HG03039 (cell line): ENCODE results near the gene SEZ6L2.
"Not testable (repeated sequence)": the region's sequence is repeated elsewhere in the genome, so short reads cannot be mapped to it uniquely, and the experiment has no call there.

Source experiments
- ATAC-seq: cut with Tn5 transposase; IDR thresholded peaks from one replicate; pipeline ENCODE4 v1.9.1; 2021; ENCODE audit warnings: mild to moderate bottlenecking, moderate library complexity; ENCODE audit not compliant: unreplicated experiment

SEZ6L2 gene

DNA sequence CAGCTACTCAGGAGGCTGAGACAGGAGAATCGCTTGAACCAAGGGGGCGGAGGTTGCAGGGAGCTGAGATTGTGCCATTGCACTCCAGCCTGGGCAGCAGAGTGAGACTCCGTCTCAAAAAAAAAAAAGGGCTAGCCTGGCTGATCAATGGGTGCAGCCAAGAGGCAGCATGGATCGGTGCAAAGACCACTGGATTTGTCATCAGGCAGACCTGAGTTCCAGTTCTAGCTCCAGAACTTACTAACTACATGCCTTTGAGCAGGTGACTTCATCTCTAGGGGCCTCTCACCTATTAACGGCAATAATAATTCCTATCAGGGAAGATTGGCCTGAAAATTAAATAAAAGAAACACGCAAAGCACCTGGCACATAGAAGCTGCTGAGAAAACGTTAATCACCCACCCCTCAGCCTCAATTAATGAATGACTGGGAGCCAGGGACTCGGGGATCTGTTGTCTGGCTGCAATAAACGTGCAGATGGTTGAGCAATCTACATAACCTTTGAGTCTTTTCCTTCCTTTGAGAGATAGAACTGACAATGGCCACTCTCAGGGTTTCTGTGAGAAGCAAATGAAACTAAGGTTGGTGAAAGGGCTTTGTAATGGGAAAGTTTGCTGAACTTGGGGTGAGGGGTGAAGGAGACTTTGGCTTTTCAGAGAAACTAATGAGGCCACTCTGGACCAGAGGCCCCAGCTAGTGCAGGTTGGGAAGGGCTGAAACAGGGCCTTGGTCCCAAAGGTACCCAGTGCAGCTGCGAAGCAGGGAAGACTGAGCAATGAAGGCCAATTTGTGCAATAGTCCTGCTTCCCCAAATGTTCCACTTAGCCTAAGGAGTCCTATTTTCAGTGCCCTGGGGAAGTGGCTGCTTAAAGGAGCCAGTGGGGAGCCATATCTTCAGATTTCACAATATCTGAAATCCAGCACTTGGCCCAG lies 7.6 kb downstream of the SEZ6L2 start:
- ATAC-seq = no peak

DNA sequence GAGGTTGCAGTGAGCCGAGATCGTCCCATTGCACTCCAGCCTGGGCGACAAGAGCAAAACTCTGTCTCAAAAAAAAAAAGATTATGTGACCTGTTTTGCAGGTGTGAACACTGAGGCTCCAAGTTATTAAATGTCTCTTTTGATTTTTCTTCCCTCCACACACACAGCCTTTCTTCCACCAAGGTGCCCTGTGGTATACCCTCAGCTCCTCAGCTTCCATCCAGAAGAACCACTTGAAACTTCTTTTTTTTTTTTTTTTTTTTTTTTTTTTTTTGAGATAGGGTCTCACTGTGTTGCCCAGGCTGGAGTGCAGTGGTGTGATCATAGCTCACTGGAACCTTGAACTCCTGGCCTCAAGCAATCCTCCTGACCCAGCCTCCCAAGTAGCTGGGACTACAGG lies 10.0 kb downstream of the SEZ6L2 start:
- ATAC-seq = not testable (repeated sequence)

DNA sequence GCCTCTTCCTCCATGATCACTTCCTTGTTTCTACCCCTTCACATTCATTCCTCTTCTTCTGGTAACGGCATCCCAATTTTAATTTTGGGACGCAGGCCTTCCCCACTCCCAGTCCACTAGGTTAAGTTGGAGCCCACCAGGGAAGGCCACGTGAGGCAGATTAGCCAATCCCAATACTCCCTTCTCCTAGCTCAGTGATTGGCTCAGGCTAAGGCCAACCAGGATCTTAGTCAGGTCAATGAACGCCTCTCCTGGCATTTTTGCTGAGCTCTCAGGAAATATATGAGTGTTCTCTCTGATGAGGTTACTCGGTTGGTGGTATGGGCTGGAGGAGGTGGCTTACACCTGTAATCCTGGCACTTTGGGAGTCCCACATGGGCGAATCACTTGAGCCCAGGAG lies 15.4 kb downstream of the SEZ6L2 start:
- ATAC-seq = no peak

DNA sequence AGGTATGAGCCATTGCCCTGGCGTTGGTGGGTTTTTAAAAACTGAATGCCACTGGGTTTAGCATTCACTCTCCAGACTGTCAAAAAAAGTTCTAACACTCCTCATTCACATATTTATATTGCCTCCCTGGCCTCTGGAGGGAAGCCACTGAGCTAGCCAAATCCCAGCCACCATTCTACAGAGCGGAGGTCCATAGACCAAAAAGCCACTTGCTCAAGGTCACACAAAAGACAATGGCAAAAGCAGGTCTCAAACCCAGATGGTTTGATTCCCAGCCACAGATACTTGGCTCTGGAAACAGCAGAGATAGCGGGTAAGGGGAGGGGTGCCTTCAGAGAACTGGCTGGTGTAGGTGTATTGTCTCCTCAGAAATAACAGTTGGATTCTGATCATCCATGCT lies 18.3 kb downstream of the SEZ6L2 start:
- no peak for ATAC-seq

DNA sequence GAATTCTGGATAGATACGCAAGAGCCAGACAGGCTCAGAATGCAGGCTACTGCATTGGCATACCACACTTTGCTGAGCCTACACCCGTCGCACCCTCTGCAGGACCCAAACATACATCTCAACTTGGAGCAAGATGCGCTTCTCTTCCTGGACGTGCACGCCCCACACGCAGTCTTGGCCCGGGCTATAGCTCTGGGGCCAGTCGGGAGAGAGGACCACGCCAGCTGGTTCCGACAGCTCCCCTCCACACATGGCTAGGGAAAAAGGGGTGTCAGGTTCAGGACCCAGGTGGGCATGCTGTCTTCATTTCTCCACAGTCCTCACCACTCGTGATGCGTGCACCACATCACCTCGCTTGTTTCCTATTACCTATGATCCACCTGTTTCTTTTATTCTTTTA lies 21.2 kb downstream of the SEZ6L2 start:
- no peak for ATAC-seq

DNA sequence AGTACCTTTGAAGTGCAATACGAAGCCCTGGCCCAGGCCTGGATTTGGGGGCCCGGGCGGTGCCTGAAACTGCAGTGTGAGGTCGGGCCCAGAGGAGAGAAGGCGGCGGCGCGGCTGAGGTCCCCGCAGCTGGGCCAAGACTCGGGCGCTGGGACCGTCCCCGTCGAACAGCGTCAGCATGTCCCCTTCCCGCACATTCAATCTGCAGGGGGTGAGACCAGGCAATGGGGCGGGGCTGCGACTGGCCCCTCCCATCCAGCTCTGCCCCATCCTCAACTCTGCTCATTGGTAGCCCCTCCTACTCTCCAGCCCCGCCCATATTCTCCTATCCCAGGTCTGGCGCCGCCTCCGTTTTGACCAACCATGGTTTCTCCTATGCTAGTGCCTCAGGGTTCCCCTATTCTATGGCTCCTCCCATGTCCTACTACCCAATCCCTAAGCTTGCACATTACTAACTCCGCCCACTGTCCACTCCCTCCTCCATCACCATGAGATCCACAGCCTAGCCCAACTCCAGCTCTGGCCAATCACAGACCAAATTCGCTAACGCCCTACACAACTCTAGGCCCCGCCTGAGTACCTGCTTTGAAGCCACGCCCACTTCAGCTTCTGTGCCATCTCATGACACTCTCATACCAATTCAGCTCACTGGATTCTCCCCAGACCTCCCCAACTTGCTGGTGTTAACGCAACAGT lies 21.9 kb downstream of the SEZ6L2 start:
- ATAC-seq = no peak

DNA sequence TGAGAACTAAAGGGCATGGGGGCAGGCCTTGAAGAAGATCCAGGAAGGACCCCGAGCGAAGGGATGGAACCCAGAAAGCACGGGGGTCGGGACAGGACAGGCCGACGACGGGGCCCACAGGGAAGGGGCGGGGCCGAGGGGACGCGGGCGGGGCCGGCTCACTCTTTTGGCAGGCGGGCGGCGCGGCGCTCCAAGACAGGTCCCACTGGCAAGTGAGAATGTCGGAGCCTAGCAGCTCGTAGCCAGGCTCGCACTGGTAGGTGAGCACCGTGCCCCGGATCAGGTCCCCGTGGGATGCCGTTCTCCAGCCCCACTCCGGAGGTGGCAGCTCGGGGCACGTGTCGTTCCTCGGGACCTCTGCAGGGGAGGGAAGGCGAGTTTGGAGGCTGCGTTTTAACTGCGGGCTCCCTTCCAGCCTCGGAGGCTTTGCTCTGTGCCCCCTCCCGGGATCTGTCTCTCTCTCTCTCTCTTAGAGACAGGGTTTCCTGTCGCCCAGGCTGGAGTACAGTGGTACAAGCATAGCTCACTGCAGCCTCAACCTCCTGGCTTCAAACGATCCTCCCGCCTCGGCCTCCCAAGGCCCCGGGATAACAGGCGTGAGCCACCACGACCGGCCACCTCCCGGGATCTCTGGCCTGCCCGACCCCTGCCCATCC lies 22.6 kb downstream of the SEZ6L2 start:
- no peak for ATAC-seq

DNA sequence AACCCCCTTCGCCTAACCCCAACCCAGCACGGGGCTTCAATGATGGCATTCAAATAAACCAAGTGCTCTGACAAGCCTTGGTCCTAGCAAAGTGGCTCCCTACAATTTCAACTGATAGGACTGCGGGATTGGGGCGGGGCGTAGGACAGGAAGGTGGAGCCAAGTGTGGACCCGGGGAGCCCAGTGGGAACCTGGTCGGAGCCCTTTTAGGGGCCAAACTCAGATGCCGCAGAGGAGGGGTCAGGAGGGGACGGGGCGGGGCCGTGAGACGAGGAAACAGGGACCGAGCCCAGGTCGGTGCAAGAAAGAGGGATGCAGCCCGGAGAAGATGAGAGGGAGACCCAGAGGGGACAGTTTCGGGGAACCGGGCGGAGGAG lies 23.1 kb downstream of the SEZ6L2 start:
- ATAC-seq = no peak

DNA sequence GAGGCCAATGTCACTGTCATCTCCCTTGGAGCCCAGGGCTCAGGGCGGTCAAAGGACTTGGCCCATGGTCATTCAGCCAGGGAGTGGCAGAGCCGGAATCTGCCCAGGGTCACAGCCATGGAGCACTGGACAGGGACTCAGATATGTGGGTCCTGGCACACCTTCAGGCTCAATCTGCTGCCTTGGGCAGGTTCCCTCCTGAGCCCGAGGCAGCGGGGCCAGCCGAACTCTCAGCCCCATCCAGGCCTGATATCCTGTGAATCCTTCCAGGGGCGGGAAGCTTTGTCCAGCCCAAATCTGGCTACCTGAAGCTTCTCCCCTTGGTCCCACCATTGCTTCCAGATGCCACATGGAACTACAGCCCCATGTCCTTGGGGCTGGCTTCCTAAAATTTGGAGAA lies 24.1 kb downstream of the SEZ6L2 start:
- no peak for ATAC-seq

DNA sequence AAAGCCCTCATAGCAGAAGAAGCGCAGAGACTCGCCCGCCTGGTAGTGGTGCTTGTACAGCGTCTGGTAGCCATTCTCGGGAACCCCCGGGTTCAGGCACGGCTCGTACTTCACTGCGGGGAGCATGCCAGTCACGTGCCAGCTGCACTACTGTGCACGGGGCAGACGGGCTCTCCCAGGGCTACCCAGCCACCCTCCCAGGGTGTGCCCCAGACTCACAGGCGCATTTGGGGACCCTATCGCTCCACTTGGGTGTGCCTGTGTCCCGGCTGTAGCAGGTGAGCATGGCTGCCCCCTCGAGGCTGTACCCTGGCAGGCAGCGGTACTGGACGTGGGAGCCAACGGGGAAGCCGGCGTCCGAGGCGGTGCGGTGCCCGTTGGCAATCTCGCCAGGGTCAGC lies 26.0 kb downstream of the SEZ6L2 start:
- no peak for ATAC-seq

DNA sequence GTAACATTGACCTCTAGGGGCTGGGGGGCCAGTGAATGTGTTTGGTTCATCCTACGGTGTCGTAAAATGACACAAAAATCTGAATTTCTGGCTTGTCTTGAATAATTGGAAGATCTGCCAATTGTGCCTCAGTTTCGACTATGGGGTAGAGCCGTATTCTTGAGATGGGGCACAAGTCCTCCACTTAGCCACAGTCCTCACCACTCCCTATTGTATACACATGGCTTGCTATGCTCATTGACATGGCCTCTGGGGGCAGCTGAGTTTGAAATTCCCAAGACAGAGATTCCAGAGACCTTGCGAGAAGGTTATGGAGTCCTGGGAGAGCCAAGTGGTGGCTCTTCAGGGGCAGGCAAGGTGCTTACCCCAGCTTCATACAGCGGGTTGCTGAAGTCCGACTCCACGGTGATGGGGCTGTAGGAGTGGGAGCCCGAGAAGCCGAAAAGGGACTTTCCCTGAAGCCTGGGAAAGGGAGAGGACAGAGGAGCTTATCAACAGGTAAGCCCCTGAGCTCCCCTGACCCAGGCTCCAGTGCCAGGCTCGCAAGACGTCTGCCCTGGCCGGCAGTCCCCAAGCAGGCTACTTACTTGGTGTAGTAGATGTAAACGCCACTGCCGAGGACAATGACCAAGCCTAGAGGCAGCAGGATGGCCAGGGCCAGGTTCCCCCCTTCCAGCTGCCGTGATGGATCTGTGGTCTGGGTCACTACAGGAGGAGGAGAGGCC lies 27.4 kb downstream of the SEZ6L2 start:
- no peak for ATAC-seq

DNA sequence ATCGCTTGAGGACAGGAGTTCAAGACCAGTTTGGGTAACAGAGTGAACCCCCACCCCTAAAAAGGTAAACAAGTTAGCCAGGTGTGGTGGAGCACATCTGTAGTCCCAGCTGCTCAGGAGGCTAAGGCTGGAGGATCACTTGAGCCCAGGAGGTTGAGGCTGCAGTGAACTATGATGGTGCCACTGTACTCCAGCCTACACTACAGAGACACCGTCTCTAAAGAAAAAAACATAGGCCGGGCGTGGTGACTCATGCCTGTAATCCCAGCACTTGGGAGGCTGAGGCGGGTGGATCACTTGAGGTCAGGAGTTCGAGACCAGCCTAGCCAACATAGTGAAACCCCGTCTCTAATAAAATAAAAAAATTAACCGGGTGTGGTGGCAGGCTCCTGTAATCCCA lies 30.3 kb downstream of the SEZ6L2 start:
- not testable (repeated sequence) for ATAC-seq

DNA sequence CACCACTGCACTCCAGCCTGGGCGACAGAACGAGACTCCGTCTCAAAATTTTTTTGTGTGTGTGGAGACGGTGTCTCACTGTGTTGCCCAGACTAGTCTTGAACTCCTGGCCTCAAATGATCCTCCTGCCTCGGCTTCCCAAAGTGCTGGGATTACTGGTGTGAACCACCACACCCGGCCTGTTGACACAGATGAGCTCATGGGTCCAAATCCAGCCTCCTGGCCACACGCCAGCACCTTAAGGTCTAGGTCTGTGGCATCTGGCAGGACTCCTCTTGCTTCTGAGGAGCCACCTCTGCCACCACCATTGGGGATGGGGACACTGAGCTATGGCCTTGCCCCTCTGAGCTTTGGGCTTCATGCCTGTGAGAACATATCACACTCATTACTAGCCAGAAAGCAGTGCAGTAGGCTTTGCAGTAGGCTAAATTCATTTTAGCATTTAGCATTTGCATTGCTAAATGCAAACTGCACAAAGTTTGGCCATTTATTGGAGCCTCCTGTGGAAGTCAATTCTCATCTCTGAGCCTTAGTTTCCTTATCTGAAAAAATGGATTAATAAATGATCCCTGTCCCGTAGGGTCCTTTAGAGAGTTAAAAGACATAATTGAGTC lies 30.8 kb downstream of the SEZ6L2 start:
- ATAC-seq = no peak

DNA sequence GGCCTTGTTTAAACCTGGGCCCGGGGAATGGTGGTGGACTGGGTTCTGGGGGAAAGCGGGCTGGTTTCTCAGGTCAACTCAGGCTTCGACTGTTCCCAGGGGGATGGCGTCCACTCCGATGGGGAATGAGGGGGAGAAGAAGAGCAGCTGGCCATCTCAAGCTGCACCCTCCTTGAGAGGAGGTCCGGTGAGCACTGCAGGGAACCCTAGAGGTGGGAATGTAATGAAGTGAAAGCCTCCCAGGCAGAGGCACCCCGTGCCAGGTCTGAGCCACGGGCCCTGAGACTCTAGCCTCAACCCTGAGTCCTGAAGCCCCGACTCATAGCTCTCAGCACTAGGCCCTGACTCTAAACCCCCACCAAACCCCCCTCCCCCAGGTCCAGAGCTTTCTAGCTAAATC lies 35.1 kb downstream of the SEZ6L2 start:
- ATAC-seq = no peak

DNA sequence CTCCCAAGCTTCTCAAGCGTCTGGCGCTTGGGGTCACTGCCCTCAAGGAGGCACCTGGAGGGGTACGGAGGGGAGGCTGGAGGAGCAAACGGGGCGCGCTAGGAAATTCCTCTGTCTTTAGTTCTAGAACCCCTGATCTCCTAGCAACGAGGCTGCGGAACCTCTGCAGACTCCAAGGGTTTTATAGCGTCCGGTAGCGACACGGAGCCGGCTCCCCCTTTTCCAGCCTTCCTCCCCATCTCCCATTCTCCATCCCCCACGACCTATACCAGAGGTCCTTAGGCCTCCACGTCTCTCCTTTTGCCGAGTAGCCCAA lies 35.7 kb downstream of the SEZ6L2 start:
- ATAC-seq = no peak

DNA sequence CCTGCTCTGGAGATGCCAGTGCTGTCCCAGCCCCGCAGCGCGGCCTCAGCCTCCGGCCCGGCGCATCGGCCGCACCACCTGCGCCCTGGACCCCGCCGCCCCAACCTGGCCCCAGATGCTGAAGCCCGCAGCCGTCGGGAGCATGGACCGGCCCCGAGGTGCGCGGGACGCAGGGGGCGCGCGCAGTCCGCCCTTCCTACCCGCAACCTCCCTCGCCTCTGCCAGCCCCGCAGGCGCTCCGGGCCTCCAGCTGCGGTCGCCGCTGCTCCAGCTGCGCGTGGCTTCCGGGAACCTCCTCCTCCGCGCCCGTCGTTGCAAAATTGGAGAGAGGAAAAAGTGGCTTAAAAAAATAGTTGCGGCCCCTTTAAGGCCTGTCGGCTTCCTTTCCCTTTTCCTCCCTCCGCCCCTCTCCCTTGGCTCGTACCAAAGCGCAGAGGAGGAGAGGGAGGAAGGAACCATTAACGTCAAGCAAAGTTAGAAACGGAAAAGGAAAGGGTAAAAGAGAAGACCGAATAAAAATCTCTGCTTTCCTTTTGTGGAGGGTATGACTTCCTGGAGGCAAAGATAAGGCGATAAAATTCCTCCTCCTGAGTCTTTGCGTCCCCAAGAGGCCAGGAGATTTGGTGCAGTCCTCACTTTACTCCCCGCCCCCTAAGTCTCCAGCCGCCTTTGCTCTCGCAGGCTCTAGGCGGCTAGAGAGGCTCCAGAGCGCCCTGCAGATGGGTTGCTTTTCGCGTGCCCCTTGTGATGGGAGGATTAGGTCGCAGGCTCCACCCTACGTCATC lies 36.3 kb downstream of the SEZ6L2 start, which contains the start of gene CDIPT:
CDIPT (minus strand) TSS at position 343 of the 785 bp plus-strand sequence. CDS start 369 bp downstream, outside the sequence.
- ATAC-seq = peak; percentile 76

DNA sequence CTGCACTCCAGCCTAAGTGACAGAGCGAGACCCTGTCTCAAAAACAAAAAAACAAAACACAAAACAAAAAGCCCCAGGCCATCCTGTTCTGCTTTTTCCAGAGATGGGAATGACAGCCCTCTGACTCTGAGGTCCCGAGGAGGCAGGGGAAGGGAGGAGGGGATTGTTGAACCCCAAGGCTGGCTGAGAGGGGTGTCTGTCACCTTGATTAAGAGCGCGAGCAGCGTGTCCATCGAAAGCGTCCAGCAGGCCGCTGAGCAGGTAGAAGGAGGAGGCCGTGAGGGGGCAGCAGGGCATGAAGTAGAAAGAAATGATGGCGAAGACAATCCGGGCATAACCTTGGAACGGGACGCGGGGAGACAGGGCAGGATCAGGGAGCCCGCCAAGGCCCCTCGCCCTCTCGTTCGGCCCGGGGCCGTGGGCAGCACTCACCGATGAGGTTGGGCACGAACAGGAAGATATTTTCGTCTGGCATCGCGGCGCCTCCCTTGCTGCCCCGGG lies 36.9 kb downstream of the SEZ6L2 start:
- ATAC-seq = no peak

DNA sequence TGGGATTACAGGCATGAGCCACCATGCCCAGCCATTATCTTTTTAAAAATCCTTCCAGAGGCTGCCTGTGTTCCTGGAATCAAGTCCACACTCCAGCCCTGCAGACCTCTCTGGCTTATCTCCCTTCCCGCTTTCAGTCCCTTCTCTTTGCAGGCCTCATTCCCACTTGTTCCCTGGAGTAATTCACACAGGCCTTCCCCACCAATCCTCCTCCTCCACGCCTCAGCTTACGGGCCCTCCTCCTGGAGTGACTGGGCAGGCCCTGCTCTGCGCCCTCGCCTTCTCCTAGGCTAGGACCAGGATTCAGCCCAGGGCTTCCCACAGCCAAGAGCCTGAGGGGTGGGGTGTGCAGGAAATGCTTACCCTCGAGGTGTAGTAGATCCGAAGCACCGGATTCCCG lies 39.1 kb downstream of the SEZ6L2 start:
- ATAC-seq = no peak

DNA sequence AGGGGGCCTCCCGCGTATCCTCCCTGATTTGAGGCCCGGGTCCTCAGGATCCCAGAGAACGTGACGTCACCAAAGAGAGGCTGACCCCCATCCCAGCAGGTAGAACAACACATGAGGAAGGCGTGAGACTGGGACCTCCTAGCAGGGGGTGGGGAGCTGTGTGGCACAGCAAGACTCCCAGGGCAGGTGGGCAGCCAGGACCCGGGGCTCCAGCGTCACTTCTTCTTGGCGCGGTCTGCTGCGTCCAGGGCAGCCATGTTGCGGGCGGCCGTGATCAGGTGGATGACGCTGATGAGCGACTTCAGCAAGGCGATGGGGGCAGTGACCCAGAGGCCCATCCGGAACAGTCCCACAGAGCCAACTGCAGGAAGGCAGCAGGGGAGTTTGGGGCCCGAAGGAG lies 40.4 kb downstream of the SEZ6L2 start:
- no peak for ATAC-seq
